HCT116 (cell line): Measurements from ENCODE around the gene MMP28. TPM values are rescaled to one million over a fixed set of nuclear protein-coding genes. Genes with fewer than 3 reads are reported as not detected.

Source experiments
- ATAC-seq: fragments of 200-7000 bp; cut with Tn5 transposase; 2 replicates; pipeline ENCODE4 v1.9.1; 2020; ENCODE audit warnings: mild to moderate bottlenecking, moderate library complexity
- BruUV-seq: library from RNA; stranded (reverse); fragments of 400-500 nt; replicated peaks from 2 replicates; lab custom pipeline; 2021; lab: Mats Ljungman, UMichigan
- CTCF ChIA-PET: fragments of 300-600 bp; sonication (Branson Sonifier 250); formaldehyde crosslinking; loops from one replicate; lab custom pipeline; 2021; ENCODE audit warnings: antibody characterized with exemption; lab: Charles Lee
- POLR2A ChIA-PET: fragments of 300-600, 350-600 bp; sonication (Branson Sonifier 250); formaldehyde crosslinking; loops from one replicate; lab custom pipeline; 2021; ENCODE audit warnings: antibody characterized with exemption; lab: Charles Lee
- RAD21 ChIA-PET, 2 experiments: fragments of 300-600 bp; sonication (Branson Sonifier 250); formaldehyde crosslinking; loops; one replicate each; lab custom pipeline; 2023; ENCODE audit warnings: low total read pairs in 2 of 2; ENCODE audit not compliant: uncharacterized antibody in 2 of 2, unreplicated experiment in 2 of 2, low non-redundant PET in 1 of 2; lab: Charles Lee
- DNase-seq: peaks from one replicate; pipeline ENCODE4 v3.0.0-alpha.2; 2010; ENCODE audit warnings: low read depth, low spot score
- H2AFZ ChIP-seq: fragments of 200-600 bp; shearing (Covaris generic), sonication (generic); 2 replicates; pipeline ENCODE4 v1.6.1; 2017; ENCODE audit warnings: low read depth, mixed run types, mixed read lengths, antibody characterized with exemption, low read length; ENCODE audit not compliant: poor library complexity, severe bottlenecking
- H3K27ac ChIP-seq: 2 replicates; pipeline ENCODE4 v1.5.1; 2012; ENCODE audit warnings: low read depth, low read length
- H3K27me3 ChIP-seq: fragments of 200-600 bp; sonication (generic); 2 replicates; pipeline ENCODE4 v1.6.1; 2016; ENCODE audit warnings: mixed run types, low read length, mixed read lengths; ENCODE audit not compliant: insufficient read depth
- H3K36me3 ChIP-seq, 2 experiments: fragments of 200-500 bp in 1 of 2; fragments of 200-600 bp in 1 of 2; sonication (Bioruptor generic) in 1 of 2; sonication (generic) in 1 of 2; 2 replicates each; pipeline versions ENCODE4 v1.5.1 to v1.6.1; 2014 to 2016; ENCODE audit warnings: low read length in 2 of 2, inconsistent platforms in 1 of 2, mixed read lengths in 1 of 2, mixed run types in 1 of 2; ENCODE audit not compliant: insufficient read depth in 2 of 2, control insufficient read depth in 1 of 2
- H3K4me1 ChIP-seq, 2 experiments: fragments of 200-600 bp in 1 of 2; sonication (generic) in 1 of 2; 2 replicates each; pipeline versions ENCODE4 v1.5.1 to v1.6.1; 2012 to 2017; ENCODE audit warnings: low read length in 2 of 2, inconsistent platforms in 1 of 2, mild to moderate bottlenecking in 1 of 2, mixed read lengths in 1 of 2, mixed run types in 1 of 2, moderate library complexity in 1 of 2; ENCODE audit not compliant: insufficient read depth in 2 of 2, control insufficient read depth in 1 of 2
- H3K4me2 ChIP-seq: fragments of 200-600 bp; sonication (generic); 2 replicates; pipeline ENCODE4 v1.6.1; 2017; ENCODE audit warnings: mixed run types, low read length, mixed read lengths
- H3K4me3 ChIP-seq, 2 experiments: fragments of 200-600 bp in 1 of 2; sonication (generic) in 1 of 2; replicated peaks in 1 of 2; 2 replicates each; pipeline ENCODE4 v1.5.1; 2011 to 2016; ENCODE audit warnings: low read length in 2 of 2, control low read depth in 1 of 2, low read depth in 1 of 2, mild to moderate bottlenecking in 1 of 2, mixed read lengths in 1 of 2, mixed run types in 1 of 2
- H3K79me2 ChIP-seq: fragments of 200-600 bp; sonication (generic); 2 replicates; pipeline ENCODE4 v1.6.1; 2017; ENCODE audit warnings: mild to moderate bottlenecking, mixed run types, low read length, moderate library complexity, mixed read lengths; ENCODE audit not compliant: insufficient read depth
- H3K9ac ChIP-seq: fragments of 200-600 bp; sonication (generic); 2 replicates; pipeline ENCODE4 v1.6.1; 2016; ENCODE audit warnings: low read length, mixed read lengths
- H3K9me2 ChIP-seq: fragments of 200-600 bp; sonication (generic), shearing (Covaris generic); 2 replicates; pipeline ENCODE4 v1.6.1; 2017; ENCODE audit warnings: mixed run types, mild to moderate bottlenecking, moderate library complexity; ENCODE audit not compliant: insufficient read depth
- H3K9me3 ChIP-seq, 2 experiments: fragments of 200-500 bp in 1 of 2; fragments of 200-600 bp in 1 of 2; sonication (Bioruptor generic) in 1 of 2; sonication (generic) in 1 of 2; 2 replicates each; pipeline ENCODE4 v1.6.1; 2014 to 2017; ENCODE audit warnings: low read length in 2 of 2, mixed read lengths in 2 of 2, inconsistent platforms in 1 of 2, low read depth in 1 of 2, mild to moderate bottlenecking in 1 of 2, mixed run types in 1 of 2, moderate library complexity in 1 of 2; ENCODE audit not compliant: control insufficient read depth in 1 of 2, insufficient read depth in 1 of 2
- H4K20me1 ChIP-seq: fragments of 200-600 bp; sonication (generic), shearing (Covaris generic); 2 replicates; pipeline ENCODE4 v1.6.1; 2017; ENCODE audit warnings: mixed run types, mild to moderate bottlenecking, moderate library complexity; ENCODE audit not compliant: insufficient read depth
- CEBPB ChIP-seq: IDR thresholded peaks from 2 replicates; pipeline ENCODE4 v1.6.1; 2012; ENCODE audit warnings: low read depth
- CTCF ChIP-seq, 3 experiments: fragments of 200-600 bp in 1 of 3; sonication (generic) in 1 of 3; IDR thresholded peaks in 2 of 3; conservative IDR thresholded peaks in 1 of 3; 2 replicates each; pipeline ENCODE4 v1.5.1; 2012 to 2017; ENCODE audit warnings: low read depth in 2 of 3, low read length in 2 of 3, antibody characterized with exemption in 1 of 3, borderline replicate concordance in 1 of 3, control low read depth in 1 of 3, mild to moderate bottlenecking in 1 of 3, mixed read lengths in 1 of 3, mixed run types in 1 of 3, moderate library complexity in 1 of 3; ENCODE audit not compliant: insufficient read depth in 1 of 3
- EGR1 ChIP-seq: IDR thresholded peaks from 2 replicates; pipeline ENCODE4 v1.6.1; 2012; ENCODE audit warnings: low read depth
- FOSL1 ChIP-seq: IDR thresholded peaks from 2 replicates; pipeline ENCODE4 v1.6.1; 2012; ENCODE audit warnings: low read depth
- POLR2AphosphoS5 ChIP-seq: IDR thresholded peaks from 2 replicates; pipeline ENCODE4 v1.6.1; 2011; ENCODE audit warnings: mild to moderate bottlenecking, low read depth, low read length, moderate library complexity
- SIN3A ChIP-seq: IDR thresholded peaks from 2 replicates; pipeline ENCODE4 v1.6.1; 2012; ENCODE audit warnings: low read depth
- SRF ChIP-seq: IDR thresholded peaks from 2 replicates; pipeline ENCODE4 v1.6.1; 2012; ENCODE audit warnings: low read depth
- TCF7L2 ChIP-seq: IDR thresholded peaks from 2 replicates; pipeline ENCODE4 v1.7.0; 2011; ENCODE audit warnings: borderline replicate concordance, inconsistent platforms; ENCODE audit not compliant: insufficient read depth, insufficient read length; ENCODE audit errors: extremely low read depth
- YY1 ChIP-seq: IDR thresholded peaks from 2 replicates; pipeline ENCODE4 v1.6.1; 2011; ENCODE audit warnings: low read length, low read depth, moderate library complexity, mild to moderate bottlenecking; ENCODE audit not compliant: insufficient replicate concordance; ENCODE audit errors: extremely low read depth
- ZBTB33 ChIP-seq: IDR thresholded peaks from 2 replicates; pipeline ENCODE4 v1.6.1; 2011; ENCODE audit warnings: mild to moderate bottlenecking, low read length, moderate library complexity; ENCODE audit not compliant: insufficient replicate concordance; ENCODE audit errors: extremely low read depth
- ZNF274 ChIP-seq: fragments of 200-500 bp; sonication (Bioruptor generic); IDR thresholded peaks from 2 replicates; pipeline ENCODE4 v1.6.1; 2014; ENCODE audit warnings: mild to moderate bottlenecking, low read depth, low read length, inconsistent platforms
- intact Hi-C: fragments of 100-400 bp; cut with micrococcal nuclease; formaldehyde crosslinking; loops from 2 replicates; pipeline ENCODE4 v1.10.0; 2022
- total RNA-seq: library from RNA; stranded (reverse); gene quantifications from one replicate; pipeline ENCODE4 v1.2.1, GENCODE V29; 2021; ENCODE audit not compliant: unreplicated experiment
- TF ChIP-seq, protein P1 (sequence below): IDR thresholded peaks from 2 replicates; pipeline ENCODE4 v1.6.1; 2012; ENCODE audit warnings: low read depth

Gene MMP28
- total RNA-seq, 1 experiment from 2014 or later = 2.6 TPM

GRCh38 chr17:35725802-35726126, 69.7 kb downstream of the MMP28 start:
- DNase-seq (no peak), ATAC-seq (no peak)
- Histone ChIP-seq H3K79me2 (no peaks in the 10 kb centered on the region), H3K4me2 (no peak overlapping the region), H3K9me3 (no peaks in the 10 kb centered on the region), H3K4me3 (no peak overlapping the region), H3K9me2 (no peaks in the 10 kb centered on the region), H2AFZ (no peak overlapping the region), H3K27ac (no peak overlapping the region), H3K27me3 (no peaks in the 10 kb centered on the region), H3K4me1 (peaks cover 0 to 3% of the 10 kb centered on the region in 2 experiments; a peak in 1 of 4 replicates), H3K9ac (no peak overlapping the region), H3K36me3 (peaks cover 14 to 17% of the 10 kb centered on the region in 2 experiments; a peak in 3 of 4 replicates), H4K20me1 (no peaks in the 10 kb centered on the region)
- POLR2A ChIA-PET = no interaction called here
- CTCF ChIA-PET = no interaction called here
- intact Hi-C loops = no loop called here
- RAD21 ChIA-PET = no interaction called here
- BruUV-seq = no TSS peak
- no peak for TF ChIP-seq SIN3A
- no peak for TF ChIP-seq CTCF (IDR thresholded peaks at IDR 0.05 in 2 of 3, conservative IDR thresholded peaks at IDR 0.05 in 1 of 3; ENCODE audit: borderline replicate concordance in 1 of 3, insufficient read depth in 1 of 3, low read depth in 2 of 3, low read length in 2 of 3)
- TF ChIP-seq EGR1 = no peak
- TF ChIP-seq CEBPB = no peak
- TF ChIP-seq, protein P1, sequence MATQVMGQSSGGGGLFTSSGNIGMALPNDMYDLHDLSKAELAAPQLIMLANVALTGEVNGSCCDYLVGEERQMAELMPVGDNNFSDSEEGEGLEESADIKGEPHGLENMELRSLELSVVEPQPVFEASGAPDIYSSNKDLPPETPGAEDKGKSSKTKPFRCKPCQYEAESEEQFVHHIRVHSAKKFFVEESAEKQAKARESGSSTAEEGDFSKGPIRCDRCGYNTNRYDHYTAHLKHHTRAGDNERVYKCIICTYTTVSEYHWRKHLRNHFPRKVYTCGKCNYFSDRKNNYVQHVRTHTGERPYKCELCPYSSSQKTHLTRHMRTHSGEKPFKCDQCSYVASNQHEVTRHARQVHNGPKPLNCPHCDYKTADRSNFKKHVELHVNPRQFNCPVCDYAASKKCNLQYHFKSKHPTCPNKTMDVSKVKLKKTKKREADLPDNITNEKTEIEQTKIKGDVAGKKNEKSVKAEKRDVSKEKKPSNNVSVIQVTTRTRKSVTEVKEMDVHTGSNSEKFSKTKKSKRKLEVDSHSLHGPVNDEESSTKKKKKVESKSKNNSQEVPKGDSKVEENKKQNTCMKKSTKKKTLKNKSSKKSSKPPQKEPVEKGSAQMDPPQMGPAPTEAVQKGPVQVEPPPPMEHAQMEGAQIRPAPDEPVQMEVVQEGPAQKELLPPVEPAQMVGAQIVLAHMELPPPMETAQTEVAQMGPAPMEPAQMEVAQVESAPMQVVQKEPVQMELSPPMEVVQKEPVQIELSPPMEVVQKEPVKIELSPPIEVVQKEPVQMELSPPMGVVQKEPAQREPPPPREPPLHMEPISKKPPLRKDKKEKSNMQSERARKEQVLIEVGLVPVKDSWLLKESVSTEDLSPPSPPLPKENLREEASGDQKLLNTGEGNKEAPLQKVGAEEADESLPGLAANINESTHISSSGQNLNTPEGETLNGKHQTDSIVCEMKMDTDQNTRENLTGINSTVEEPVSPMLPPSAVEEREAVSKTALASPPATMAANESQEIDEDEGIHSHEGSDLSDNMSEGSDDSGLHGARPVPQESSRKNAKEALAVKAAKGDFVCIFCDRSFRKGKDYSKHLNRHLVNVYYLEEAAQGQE = no peak
- TF ChIP-seq SRF = no peak
- no peak for TF ChIP-seq POLR2AphosphoS5
- TF ChIP-seq TCF7L2 = no peak
- no peak for TF ChIP-seq ZBTB33
- TF ChIP-seq YY1 = no peak
- no peak for TF ChIP-seq FOSL1
- no peak for TF ChIP-seq ZNF274
